ENCODE data around the gene SIAH3. TPM values are rescaled to one million over a fixed set of nuclear protein-coding genes. Genes with fewer than 3 reads are reported as not detected.

The SIAH3 gene
- total RNA-seq, 3 donors from 2014 or later (not counting 1 experiment from before 2014, with no cell fraction given), result not detected

DNA sequence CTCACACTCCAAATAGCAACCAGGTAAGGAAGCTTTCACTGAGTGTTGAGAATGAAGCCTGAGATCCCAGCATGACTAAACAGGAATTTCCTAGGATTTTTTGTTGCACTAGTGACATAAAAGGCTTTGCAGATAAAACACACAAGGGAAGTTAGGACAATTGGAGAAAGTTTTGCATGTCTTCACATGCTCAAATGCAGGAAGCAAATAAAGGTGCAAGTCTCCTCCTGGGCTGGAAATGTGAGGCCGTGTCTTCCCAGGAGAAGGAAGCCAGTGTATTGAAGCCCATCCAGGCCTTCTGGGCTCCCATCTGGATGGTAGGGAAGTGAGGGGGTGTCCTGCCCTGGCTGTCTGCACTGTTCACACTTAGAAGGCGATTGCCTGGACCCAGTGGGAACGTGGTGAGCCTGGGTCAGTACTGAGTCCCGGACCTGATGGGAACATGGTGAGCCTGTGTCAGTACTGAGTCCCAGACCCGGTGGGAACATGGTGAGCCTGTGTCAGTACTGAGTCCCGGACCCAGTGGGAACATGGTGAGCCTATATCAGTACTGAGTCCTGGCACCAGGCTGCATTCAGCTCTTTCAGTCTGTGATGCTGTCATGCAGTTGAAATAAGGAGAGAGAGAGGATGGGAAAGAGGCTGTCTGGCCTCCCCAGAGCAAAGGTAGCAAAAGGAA is 38.7 kb downstream of the SIAH3 start:
- H3K36me3 Mint-ChIP-seq, result no peaks in the 10 kb centered on the region
- Histone ChIP-seq H3K27me3 (ENCODE audit: control insufficient read depth, insufficient read depth, low read length) (no peaks in the 10 kb centered on the region), H3K4me1 (ENCODE audit: control insufficient read depth, insufficient read depth, low read length) (no peaks in the 10 kb centered on the region), H3K36me3 (ENCODE audit: control insufficient read depth, insufficient read depth, low read length) (no peaks in the 10 kb centered on the region), H3K4me3 (ENCODE audit: low read length) (no peak overlapping the region), H3K27ac (ENCODE audit: low read length) (no peak overlapping the region), H3K9me3 (ENCODE audit: control insufficient read depth, insufficient read depth, low read length) (no peaks in the 10 kb centered on the region)
- TF ChIP-seq, protein P1, sequence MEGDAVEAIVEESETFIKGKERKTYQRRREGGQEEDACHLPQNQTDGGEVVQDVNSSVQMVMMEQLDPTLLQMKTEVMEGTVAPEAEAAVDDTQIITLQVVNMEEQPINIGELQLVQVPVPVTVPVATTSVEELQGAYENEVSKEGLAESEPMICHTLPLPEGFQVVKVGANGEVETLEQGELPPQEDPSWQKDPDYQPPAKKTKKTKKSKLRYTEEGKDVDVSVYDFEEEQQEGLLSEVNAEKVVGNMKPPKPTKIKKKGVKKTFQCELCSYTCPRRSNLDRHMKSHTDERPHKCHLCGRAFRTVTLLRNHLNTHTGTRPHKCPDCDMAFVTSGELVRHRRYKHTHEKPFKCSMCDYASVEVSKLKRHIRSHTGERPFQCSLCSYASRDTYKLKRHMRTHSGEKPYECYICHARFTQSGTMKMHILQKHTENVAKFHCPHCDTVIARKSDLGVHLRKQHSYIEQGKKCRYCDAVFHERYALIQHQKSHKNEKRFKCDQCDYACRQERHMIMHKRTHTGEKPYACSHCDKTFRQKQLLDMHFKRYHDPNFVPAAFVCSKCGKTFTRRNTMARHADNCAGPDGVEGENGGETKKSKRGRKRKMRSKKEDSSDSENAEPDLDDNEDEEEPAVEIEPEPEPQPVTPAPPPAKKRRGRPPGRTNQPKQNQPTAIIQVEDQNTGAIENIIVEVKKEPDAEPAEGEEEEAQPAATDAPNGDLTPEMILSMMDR (IDR thresholded peaks at IDR 0.05), result no peak
- ATAC-seq, result no peak
- intact Hi-C loops (cut with micrococcal nuclease), result no loop called here
- 90% methylated on average over 6 of the region's 6 CpGs for WGBS (ENCODE audit: insufficient coverage)
- H3K9me3 Mint-ChIP-seq, result no peaks in the 10 kb centered on the region
- no peak for DNase-seq
- H3K27ac Mint-ChIP-seq, result no peak overlapping the region
- no peaks in the 10 kb centered on the region for H3K27me3 Mint-ChIP-seq (ENCODE audit: low read depth in 2 of 2)
- no peak overlapping the region for H3K4me3 Mint-ChIP-seq
- no peaks in the 10 kb centered on the region for H3K4me1 Mint-ChIP-seq

DNA sequence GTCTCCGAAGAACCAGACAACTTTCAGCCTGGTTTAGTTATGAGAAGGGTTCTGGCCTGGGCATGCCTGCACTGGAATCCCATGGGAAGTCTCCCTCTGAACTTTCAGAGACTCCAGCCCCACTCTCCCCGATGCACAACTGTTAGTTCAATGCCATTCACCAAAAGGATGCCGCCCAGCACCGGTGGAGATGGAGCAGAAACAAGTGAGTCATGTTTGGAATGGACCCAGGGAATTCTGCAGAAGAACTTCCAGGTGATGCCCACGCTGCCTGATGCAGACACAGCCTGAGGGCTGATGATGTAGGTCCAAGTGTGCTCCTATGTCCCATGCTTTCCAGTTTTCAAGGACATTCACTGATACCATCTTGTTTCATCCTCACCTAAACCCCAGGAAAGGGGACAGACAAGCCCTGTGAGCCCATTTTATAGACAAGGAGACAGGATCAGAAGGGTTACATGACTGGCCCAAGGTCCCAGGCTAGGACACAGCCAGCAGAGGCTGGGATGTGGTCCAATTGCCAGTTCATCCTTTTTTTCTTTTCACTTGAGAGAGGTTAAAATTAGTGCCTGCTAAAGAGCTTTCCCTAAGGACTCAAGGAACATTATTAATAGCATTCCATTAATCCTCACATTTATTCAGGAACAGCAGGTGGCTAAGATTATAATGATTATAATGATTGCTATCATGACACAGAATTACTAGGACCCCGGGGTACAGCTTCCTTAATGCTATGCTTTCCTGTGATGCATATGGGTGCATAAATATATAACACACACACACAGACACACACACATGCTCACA is 39.5 kb downstream of the SIAH3 start:
- Mint-ChIP-seq H3K27me3 (ENCODE audit: low read depth in 2 of 2) (no peaks in the 10 kb centered on the region), H3K36me3 (no peaks in the 10 kb centered on the region), H3K4me3 (no peak overlapping the region), H3K9me3 (no peaks in the 10 kb centered on the region), H3K4me1 (no peaks in the 10 kb centered on the region), H3K27ac (no peak overlapping the region)
- Histone ChIP-seq H3K9me3 (ENCODE audit: control insufficient read depth, insufficient read depth, low read length) (no peaks in the 10 kb centered on the region), H3K27ac (ENCODE audit: low read length) (no peak overlapping the region), H3K36me3 (ENCODE audit: control insufficient read depth, insufficient read depth, low read length) (no peaks in the 10 kb centered on the region), H3K4me1 (ENCODE audit: control insufficient read depth, insufficient read depth, low read length) (no peaks in the 10 kb centered on the region), H3K4me3 (ENCODE audit: low read length) (no peak overlapping the region), H3K27me3 (ENCODE audit: control insufficient read depth, insufficient read depth, low read length) (no peaks in the 10 kb centered on the region)
- WGBS (ENCODE audit: insufficient coverage), result 83% methylated on average over 5 of the region's 6 CpGs
- DNase-seq (no peak), ATAC-seq (no peak)
- TF ChIP-seq, protein P1 (IDR thresholded peaks at IDR 0.05), result no peak
- intact Hi-C loops (cut with micrococcal nuclease), result no loop called here

DNA sequence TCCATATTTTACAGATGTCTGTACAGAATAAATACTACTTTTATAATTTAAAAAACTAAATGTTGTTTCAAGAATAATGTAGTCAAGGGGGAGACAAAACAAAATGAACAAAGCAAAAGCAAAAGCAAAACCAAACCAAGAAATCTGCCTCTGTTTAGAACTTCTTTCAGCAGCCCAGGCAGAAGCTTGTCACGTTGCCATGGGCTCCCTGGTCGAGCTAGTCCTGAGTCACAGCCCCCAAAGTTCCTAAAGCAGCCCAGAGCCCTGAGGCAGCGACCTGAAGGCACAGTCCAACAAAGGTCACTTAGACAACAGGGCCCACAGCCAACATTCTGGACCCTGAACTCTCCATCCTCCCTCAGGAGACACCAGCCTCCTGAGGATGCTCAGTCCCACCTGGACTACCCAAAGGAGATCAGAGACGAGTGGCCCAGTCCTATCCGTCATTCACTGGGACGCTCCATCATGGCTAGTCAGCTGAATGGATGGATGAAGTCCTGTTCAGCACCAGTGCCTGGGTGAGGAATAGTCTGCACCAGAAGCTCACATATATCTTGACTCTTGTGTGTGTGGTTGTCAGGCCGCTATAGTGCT is 41.7 kb downstream of the SIAH3 start:
- Mint-ChIP-seq H3K9me3 (no peaks in the 10 kb centered on the region), H3K27ac (no peak overlapping the region), H3K4me1 (no peaks in the 10 kb centered on the region), H3K27me3 (ENCODE audit: low read depth in 2 of 2) (peaks cover 0 to 13% of the 10 kb centered on the region in 2 donors), H3K4me3 (no peak overlapping the region), H3K36me3 (no peaks in the 10 kb centered on the region)
- H3K27me3 ChIP-seq (ENCODE audit: control insufficient read depth, insufficient read depth, low read length), result no peaks in the 10 kb centered on the region
- ATAC-seq (no peak), DNase-seq (no peak)
- no peaks in the 10 kb centered on the region for H3K36me3 ChIP-seq (ENCODE audit: control insufficient read depth, insufficient read depth, low read length)
- H3K4me3 ChIP-seq (ENCODE audit: low read length), result no peak overlapping the region
- 65% methylated on average over 7 of the region's 7 CpGs for WGBS (ENCODE audit: insufficient coverage)
- H3K4me1 ChIP-seq (ENCODE audit: control insufficient read depth, insufficient read depth, low read length), result no peaks in the 10 kb centered on the region
- no peak overlapping the region for H3K27ac ChIP-seq (ENCODE audit: low read length)
- intact Hi-C loops (cut with micrococcal nuclease), result loop anchor here (10.0 kb wide), 1 partner anchor 515 kb away; no protein-coding TSS in a partner anchor
- TF ChIP-seq, protein P1 (IDR thresholded peaks at IDR 0.05), result no peak
- H3K9me3 ChIP-seq (ENCODE audit: control insufficient read depth, insufficient read depth, low read length), result no peaks in the 10 kb centered on the region

All from natural killer cell (primary cell).